HG03139 (cell line): ENCODE measurements around the gene KAT2B.

ENCODE experiments used
- ATAC-seq: cut with Tn5 transposase; IDR thresholded peaks from one replicate; pipeline ENCODE4 v1.9.1; 2021; ENCODE audit not compliant: unreplicated experiment

The KAT2B gene

DNA sequence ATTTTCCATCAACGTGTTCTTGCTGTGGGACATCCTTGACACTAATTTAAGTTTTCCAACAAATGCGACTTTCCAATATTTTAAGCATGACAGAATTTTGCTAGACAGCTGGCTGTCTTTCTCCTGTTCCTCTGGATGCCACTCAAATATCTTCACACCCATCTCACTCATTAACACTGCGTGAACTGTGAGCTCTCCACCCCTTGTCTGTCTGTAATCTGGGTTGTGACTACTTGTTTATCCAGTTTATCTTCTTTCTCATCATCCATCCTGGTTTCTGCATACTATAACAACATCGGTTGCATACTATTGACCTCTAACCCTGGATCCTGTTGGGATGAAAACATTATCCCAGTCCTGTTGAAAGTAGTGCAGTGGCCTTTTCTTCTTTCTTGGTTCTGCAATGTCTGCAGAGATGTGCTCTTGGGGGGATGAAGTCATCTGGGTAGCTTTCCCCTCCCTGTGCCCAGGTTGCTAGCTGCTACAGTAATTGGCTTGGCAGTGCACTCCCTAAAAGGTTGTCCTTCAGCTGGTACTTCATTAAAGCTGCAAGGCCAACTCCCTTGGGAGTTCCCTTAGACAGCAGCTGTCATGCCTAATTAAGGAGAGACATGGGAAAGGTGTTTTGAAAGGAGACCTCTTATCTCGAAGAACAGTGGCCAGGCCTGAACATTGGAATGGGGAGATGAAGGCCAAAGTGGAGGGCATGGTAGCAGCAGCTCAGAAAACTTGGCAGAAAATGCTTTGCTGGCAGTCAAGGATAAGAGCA lies 24.7 kb downstream of the KAT2B start:
- ATAC-seq = no peak

DNA sequence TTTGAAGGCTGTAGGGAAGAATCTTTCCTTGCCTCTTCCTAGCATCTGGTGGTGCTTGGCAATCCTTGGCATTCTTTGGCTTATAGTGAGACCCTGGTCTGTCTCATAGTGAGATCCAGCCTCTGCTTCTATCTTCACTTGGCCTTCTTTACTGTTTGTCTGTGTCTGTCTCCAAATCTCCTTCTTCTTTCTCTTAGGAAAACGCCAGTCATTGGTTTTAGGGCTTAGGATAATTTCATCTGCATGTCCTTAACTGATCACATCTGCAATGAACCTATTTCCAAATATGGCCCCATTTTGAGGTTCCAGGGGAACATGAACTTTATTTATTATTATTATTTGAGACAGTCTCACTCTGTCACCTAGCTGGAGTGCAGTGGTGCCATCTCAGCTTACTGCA lies 25.8 kb downstream of the KAT2B start:
- ATAC-seq = no peak

DNA sequence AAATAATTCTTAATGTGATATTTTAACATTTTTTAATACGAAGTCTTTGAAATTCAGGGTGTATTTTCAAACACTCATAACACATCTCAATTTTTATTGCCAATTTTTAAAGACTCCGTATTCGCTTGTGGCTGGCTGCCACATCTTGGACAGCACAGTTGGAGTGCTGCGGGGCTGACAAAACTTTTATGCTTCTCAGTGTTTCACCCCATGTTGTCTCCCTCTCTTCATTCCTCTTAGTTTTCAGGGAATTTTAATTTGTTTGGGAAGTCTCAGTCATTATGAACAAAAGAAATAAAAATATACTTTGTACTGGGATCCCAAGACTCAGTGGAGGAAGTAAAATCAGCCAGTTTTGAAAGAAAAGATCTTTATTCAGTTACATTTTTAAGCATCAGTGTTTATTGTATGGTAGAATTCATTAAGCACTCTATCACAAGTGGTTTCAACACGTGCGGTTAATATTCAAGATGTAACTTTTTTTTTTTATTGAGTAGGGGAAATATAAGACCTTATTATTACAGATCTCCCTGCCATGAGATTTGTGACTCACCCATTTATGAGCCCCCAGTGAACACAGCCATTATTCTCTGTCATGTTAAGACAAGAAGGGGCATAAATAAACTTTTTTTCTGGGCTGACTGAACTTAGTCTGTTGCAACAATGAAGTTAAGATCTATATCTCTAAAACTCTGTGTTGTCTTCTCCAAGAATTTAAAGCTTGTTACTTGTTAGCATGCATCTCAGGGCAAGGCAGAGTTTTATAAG lies 26.8 kb downstream of the KAT2B start:
- ATAC-seq = no peak

DNA sequence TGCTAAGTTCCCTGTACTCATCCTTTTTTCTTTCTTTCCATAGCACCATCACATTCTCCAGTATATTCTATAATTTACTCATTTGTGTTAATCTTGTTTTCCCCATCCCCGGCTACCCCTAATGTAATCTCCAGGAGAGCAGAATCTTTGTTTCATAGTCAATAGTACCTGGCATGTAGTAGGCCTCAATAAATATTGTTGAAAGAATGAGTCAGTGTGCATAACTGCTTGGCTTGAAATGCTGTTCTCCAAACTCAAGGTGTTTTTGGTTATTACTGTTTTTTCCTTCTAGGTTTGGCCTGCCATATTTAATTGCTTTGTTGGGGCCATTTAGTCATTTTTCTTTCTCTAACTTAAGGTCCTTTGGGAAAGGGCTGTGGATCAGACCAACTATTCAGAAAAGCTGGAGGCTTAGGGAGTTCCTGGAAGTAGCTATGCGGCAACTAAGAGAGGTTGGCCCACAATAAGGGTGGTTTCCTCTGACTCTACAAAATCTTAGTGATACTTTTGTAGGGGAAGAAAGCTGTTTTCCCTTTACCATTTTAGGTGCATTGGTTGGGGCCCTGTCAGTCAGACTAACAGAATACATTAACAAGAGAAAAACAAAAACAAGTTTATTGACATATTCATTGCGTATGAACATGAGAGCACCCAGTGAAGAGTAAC lies 28.4 kb downstream of the KAT2B start:
- no peak for ATAC-seq

DNA sequence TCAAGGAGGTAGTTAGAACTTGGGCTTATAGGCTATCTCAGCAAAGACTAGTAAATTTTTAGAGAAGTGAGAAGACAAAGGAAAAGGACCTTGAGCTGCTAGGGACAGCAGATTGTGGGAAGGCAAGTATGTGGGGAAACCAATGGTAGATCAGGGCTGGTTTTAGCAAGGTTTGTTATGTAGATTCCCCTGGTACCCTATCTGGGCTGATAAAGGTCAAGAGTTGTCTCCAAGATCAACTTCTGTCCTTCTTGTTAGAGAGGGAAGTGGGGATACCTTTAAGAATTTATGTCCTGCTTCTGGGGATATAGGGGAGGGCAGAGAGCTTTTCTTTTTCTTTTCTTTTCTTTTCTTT lies 28.9 kb downstream of the KAT2B start:
- ATAC-seq = no peak

DNA sequence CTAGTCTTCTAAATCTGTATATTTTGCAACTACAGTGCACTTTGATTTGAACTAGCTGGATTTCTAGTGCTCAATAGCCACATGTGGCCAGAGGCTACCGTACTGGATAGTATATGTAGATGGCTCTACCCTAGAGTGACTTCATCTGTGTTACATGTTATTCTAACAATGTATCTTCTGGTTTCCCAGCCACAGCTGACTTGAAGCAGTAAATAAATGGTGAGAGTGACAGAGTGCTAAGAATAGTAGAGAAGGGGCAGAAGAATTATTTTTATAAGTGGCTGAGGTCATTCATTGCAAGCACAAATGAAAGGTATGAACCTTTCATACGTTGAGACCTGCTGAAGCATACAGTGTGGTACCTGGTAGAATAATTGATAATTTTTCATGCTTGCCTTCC lies 30.9 kb downstream of the KAT2B start:
- no peak for ATAC-seq

DNA sequence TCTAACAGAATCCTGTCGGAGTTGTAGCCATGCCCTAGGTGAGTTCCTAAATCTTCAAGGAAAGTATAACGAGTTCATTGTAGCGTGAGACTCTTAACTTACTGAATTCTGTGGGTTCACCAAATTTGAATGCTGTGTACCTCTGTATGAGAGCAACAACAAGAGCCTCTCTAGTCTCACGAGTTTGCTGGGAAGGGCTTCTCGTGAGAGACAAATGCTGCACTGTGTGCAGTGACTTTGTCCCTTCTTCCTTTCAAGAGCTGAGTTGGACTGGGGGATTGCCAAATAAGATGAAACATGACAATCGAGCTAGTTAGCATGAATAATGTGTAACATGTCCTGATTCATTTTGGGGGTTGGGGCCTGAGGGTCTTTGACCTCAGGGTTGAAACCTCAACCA lies 32.2 kb downstream of the KAT2B start:
- ATAC-seq = no peak

DNA sequence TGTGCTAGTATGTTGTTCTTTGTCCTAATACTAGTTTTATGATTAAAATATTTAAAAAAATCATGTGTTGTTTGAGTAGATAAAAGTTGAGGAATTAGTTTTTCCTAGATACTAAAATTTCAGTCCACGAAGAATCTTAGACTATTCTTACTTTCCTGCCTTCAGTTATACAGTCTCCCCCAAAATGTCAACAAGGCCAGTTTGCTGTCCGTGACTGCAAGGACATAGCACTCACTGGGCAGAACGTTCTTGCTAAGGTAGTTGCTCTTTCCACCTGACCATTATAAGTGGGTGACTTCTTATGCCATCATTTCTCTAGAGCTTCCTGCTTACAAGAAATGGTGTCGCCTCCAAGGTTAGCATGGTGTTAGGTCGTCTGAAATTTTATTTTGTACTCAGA lies 32.8 kb downstream of the KAT2B start:
- ATAC-seq = no peak

DNA sequence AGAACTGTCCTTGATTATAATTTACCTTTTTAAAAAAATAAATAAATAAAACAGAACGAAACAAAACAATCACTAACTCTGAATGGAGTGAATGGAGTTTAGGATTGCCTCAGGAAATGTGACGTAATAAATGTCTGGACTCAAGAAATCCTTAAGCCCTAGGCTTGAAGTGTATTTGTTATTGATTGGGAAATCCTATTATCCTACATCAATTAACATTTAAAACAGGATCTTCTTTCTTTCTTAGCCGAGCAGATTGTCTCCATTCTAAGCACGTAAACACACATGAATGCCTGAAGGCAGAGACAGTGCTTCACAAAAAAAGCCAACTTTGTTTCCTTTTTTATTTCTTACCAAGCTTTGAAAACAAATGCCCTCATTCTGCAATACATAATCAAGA lies 33.4 kb downstream of the KAT2B start:
- no peak for ATAC-seq

DNA sequence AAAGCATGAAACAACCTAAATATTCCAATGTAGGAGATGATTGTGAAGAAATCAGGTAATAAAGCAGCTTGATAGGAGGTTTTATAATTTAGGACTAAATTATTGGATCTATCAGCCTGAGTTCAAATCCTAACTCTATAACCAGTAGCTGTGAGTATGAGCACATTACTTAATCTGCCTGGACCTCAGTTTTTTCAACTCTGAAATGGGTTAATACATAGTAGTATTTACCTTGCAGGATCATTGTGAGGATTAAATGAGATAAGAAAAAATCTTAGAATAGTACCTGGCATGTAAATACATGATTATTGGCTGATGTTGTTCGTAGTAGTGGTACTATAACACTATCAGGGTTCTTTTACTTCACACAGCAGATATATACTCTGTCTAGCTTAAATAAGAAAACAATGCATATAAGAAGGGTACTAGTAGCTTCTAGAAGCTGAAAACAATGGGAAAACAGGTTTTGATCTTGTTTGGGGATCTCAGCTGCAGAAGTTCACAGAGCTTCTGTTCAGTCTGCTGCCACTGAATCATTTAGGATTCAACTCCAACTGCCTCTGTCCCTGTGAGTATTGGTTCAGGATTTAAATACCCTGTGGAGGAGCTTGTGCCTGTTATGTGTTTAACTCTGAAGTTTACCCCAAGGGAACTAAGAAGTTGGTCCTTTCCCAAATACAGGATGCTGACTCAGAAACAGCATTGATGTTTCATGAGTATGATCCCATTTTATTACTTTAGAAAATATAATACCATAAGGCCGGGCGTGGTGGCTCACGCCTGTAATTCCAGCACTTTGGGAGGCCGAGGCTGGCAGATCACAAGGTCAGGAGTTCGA lies 34.2 kb downstream of the KAT2B start:
- ATAC-seq = no peak

DNA sequence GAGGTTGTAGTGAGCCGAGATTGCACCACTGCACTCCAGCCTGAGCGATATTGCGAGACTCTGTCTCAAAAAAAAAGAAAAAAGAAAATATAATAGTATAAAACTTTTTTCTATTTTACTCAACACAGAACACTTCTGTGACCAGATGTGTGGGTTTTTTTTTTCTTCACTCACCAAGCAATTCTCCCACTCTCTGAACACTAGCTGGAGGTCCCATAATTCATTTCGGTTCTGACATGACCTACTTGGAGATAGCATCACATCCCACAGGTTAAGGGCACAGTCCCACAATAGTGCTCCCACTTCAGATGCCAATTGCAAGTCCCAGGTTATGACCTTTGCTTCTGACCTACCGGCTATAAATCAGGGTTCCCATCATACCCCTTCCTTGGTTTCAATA lies 35.0 kb downstream of the KAT2B start:
- no peak for ATAC-seq

DNA sequence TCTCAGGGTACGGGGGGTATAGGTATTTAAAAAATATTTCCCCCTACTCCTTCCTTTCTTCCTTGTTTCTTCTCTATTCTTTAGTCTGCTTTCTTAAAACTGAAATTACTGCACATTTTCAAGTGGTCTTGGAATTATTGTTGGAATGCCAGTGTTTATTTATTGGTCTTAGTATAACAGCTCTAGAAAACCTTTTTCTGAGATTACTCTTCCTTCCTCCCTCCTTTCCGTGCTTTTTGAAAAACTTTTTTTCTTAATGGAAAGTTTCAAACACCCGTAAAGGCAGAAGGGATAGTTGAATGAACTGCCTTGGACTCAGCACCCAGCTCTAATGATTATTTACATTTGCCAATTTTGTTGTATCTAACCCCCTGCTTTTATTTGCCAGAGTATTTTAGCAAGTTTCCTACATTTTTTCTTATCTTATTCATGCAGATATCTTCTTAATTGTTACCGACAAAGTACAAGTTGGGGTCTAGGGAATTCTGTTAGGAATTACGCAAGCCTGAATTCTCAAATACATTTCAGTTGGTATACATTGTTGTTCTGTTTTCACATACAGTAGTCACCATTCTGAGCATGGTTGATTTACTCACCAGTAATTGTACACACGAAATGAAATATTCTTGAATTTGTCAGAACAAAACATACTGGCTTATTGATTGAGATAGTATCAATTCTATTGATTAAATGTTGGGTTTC lies 36.2 kb downstream of the KAT2B start:
- ATAC-seq = no peak

DNA sequence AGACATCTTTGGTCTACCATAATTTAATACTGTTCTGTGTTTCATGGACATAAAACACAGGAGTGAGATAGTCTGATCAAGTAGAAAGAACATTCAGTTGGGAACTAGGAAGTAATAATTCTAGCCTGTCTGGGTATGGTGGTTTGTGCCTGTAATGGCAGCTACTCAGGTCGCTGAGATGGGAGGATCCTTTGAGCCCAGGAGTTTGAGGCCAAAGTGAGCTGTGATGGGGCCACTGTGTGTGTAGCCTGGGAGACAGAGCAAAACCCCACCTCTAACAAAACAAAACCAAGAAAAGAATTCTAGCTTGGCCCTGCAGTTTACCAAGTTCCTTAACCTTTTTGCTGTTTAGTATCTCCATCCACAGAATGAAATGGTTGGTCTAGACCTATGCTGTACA lies 36.8 kb downstream of the KAT2B start:
- no peak for ATAC-seq

DNA sequence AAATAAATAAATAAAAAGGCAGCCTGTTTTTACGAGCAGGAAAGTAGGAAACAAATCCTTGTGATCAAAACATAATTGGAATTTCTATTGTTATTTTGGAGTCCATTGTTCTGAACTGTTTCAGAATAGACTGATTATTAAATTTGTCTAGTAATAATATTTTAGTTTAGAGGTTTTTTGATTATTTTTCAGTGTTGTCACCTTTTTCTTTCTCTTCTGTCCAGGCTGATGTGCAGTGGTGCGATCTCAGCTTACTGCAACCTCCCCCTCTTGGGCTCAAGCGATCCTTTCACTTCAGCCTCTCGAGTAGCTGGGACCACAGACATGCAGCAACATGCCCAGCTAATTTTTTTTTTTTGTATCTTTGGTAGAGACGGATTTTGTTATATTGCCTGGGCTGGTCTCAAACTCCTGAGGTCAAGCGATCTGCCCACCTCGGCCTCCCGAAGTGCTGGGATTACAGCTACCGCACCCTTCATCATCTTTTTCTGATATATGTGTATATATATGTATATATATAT lies 38.0 kb downstream of the KAT2B start:
- ATAC-seq = no peak

DNA sequence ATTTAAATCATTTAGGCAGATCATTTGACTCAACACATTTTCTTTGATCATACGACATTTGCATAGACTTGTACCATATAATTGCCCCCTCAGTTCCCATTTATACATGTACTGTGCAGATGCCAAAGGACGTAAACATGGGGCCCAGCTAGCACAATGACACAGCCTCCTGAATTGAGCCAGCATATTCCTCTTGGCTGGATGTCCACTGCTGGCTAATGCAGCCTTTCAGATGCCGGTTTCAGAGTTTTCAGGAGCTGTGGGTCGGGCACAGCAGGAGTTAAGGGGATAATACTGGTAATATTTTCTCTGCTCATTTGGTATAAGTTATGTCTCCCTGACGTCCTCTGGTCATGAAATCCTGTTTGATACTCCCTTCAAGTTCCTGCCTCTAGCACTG lies 39.4 kb downstream of the KAT2B start:
- ATAC-seq = no peak

DNA sequence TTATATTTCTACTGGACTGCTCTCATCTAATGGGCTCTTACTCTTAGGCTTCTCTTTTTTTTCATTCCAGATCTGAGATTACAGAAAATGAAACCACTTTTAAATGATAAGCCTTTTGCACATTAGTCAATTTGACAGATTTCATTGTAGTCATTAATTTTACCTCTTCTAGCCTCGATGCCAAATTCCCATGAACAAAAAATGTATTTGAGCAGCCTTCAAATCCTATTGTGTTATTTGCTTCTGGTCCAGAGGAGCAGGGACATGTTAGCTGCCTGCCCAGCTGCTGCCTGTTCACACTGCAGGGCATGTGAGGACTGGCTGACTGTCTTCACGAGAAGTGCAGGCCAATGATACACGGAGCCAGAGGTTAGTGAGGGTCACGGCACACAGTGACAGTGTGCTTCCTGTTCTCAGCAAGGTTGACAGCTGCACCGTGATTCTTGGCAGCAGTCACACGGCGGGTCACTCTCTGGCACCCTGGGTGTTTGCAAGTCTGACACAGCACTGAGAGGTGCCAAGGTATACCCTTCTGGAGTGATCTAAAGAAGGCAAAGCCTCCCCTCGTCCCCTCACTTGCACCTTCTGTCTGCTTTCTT lies 40.8 kb downstream of the KAT2B start:
- peak; percentile 95 for ATAC-seq

DNA sequence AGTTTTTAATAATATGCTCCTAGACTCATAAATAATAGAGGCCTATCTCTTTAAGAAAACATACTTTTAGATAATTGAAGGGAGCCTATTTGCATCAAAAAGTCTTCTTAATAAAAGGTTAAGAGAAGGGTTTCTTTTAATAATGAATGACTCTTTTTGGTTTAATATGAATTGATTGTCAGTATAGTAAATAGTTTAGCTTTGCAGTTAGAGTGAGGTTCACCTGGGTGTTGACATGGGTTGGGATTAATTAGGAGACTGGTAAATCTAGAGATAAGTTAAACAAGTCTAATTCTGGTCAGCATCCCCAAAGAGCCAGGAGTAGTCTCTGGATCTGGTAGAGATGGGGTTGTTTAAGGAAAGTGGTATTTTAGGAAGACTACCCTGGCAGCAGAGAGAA lies 43.0 kb downstream of the KAT2B start:
- no peak for ATAC-seq

DNA sequence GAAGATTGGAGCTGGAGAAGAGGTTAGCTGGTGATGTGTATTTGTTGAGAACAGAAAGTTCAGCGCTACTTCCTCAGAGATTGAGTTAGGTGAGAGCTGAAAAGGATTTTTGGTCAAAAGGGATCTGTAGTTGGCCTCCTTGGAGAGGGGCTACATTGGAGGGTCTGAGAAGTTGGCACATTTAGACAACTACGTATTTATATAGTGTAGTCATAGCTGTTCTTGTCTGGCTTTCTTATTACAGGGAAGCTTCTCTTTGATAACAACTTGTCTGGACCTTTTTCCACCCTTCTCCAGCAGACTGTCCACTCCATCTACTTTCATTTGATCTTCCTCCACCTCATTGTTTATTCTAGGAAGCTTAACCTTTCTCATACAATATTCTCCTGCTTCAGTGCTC lies 43.7 kb downstream of the KAT2B start:
- no peak for ATAC-seq

DNA sequence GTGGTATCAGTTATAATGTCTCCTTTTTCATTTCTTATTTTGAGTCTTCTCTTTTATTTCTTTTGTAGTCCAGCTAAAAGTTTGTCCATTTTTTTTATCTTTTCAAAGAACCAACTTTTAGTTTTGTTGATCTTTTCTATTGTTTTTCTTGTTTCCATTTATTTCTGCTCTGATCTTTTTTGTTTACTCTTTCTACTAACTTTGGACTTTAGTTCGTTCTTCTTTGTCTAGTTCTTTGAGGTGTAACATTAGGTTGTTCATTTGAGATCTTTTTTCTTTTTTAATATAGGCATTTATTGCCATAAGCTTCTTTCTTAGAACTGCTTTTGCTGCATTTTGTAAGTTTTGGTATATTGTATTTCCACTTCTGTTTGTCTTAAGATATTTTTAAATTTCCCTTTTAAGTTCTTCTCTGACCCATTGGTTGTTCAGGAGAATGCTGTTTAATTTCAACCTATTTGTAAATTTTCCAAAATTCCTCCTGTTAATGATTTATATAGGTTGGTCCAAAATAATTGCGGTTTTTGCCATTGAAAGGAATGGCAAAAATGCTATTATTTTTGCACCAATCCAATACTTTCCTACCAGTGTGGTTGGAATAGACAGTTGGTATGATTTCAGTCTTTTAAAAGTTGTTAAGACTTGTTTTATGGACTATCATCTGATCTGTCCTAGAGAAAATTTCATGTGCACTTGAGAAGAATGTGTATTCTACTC lies 51.2 kb downstream of the KAT2B start:
- no peak for ATAC-seq
